Tibial nerve (tissue), 4 donors: ENCODE data around the gene RILPL1.

Source experiments
- EP300 ChIP-seq, 2 donors: sonication (generic); formaldehyde crosslinking; IDR thresholded peaks; one replicate each; pipeline ENCODE4 v1.6.1; 2017; ENCODE audit warnings: antibody characterized with exemption in 2 of 2, mild to moderate bottlenecking in 1 of 2
- TF ChIP-seq, protein P1 (sequence below), 5 experiments: fragments of 200-600 bp in 3 of 5; fragments of 450-650 bp in 2 of 5; sonication (generic) in 3 of 5; IDR thresholded peaks; one replicate each; pipeline ENCODE4 v1.5.1; 2016 to 2019; ENCODE audit warnings: antibody characterized with exemption in 5 of 5, mild to moderate bottlenecking in 3 of 5, moderate library complexity in 2 of 5

GRCh38 chr12:123519141-123520001, 14.1 kb downstream of the RILPL1 start:
- TF ChIP-seq, protein P1, sequence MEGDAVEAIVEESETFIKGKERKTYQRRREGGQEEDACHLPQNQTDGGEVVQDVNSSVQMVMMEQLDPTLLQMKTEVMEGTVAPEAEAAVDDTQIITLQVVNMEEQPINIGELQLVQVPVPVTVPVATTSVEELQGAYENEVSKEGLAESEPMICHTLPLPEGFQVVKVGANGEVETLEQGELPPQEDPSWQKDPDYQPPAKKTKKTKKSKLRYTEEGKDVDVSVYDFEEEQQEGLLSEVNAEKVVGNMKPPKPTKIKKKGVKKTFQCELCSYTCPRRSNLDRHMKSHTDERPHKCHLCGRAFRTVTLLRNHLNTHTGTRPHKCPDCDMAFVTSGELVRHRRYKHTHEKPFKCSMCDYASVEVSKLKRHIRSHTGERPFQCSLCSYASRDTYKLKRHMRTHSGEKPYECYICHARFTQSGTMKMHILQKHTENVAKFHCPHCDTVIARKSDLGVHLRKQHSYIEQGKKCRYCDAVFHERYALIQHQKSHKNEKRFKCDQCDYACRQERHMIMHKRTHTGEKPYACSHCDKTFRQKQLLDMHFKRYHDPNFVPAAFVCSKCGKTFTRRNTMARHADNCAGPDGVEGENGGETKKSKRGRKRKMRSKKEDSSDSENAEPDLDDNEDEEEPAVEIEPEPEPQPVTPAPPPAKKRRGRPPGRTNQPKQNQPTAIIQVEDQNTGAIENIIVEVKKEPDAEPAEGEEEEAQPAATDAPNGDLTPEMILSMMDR (IDR thresholded peaks at IDR 0.05): no peak
- TF ChIP-seq EP300 (IDR thresholded peaks at IDR 0.05): no peak
